ENCODE data around the gene OR56A1. TPM values are rescaled to one million over a fixed set of nuclear protein-coding genes. Genes with fewer than 3 reads are reported as not detected.

OR56A1 gene
- total and polyA plus RNA-seq, 4 donors = under 0.01 TPM; not detected in 2

GRCh38 chr11:5994791-5995190, 35.8 kb downstream of the OR56A1 start:
- 86% methylated on average over 14 of the region's 14 CpGs for WGBS
- Histone ChIP-seq H3K27me3 (ENCODE audit: control insufficient read depth in 4 of 4, insufficient read depth in 4 of 4, low read length in 3 of 4) (no peaks in the 10 kb centered on the region), H3K4me3 (ENCODE audit: low read depth in 1 of 3, low read length in 3 of 3) (no peak overlapping the region), H3K27ac (ENCODE audit: low read depth in 1 of 2, low read length in 2 of 2) (no peak overlapping the region), H3K36me3 (ENCODE audit: control insufficient read depth in 4 of 4, insufficient read depth in 3 of 4, low read depth in 1 of 4, low read length in 3 of 4) (no peaks in the 10 kb centered on the region), H3K9me3 (ENCODE audit: control insufficient read depth in 4 of 4, low read length in 3 of 4) (no peaks in the 10 kb centered on the region), H3K9ac (ENCODE audit: low read depth in 1 of 2, low read length in 2 of 2) (no peak overlapping the region), H3K4me1 (ENCODE audit: control insufficient read depth in 4 of 4, insufficient read depth in 4 of 4, low read length in 3 of 4) (no peaks in the 10 kb centered on the region)
- DNase-seq (ENCODE audit: low spot score) = no peak
- TF ChIP-seq TAF1 (conservative IDR thresholded peaks at IDR 0.05) = no peak
- TF ChIP-seq MAX (IDR thresholded peaks at IDR 0.05) = no peak
- no peak for TF ChIP-seq YY1 (IDR thresholded peaks at IDR 0.05)
- TF ChIP-seq EGR1 (IDR thresholded peaks at IDR 0.05; ENCODE audit: low read depth in 2 of 2) = no peak
- no peak for TF ChIP-seq ATF3 (IDR thresholded peaks at IDR 0.05)
- TF ChIP-seq, protein P1, sequence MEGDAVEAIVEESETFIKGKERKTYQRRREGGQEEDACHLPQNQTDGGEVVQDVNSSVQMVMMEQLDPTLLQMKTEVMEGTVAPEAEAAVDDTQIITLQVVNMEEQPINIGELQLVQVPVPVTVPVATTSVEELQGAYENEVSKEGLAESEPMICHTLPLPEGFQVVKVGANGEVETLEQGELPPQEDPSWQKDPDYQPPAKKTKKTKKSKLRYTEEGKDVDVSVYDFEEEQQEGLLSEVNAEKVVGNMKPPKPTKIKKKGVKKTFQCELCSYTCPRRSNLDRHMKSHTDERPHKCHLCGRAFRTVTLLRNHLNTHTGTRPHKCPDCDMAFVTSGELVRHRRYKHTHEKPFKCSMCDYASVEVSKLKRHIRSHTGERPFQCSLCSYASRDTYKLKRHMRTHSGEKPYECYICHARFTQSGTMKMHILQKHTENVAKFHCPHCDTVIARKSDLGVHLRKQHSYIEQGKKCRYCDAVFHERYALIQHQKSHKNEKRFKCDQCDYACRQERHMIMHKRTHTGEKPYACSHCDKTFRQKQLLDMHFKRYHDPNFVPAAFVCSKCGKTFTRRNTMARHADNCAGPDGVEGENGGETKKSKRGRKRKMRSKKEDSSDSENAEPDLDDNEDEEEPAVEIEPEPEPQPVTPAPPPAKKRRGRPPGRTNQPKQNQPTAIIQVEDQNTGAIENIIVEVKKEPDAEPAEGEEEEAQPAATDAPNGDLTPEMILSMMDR (IDR thresholded peaks at IDR 0.05; ENCODE audit: low read depth, low read length, missing input control) = no peak
- no peak for TF ChIP-seq FOXA1 (IDR thresholded peaks at IDR 0.05)
- no peak for TF ChIP-seq HNF4A (conservative IDR thresholded peaks at IDR 0.05)
- no peak for TF ChIP-seq FOXA2 (IDR thresholded peaks at IDR 0.05)
- no peak for TF ChIP-seq GABPA (IDR thresholded peaks at IDR 0.05 in 1 of 2, conservative IDR thresholded peaks at IDR 0.05 in 1 of 2)
- no peak for TF ChIP-seq SP1 (IDR thresholded peaks at IDR 0.05)
- TF ChIP-seq, protein P2, sequence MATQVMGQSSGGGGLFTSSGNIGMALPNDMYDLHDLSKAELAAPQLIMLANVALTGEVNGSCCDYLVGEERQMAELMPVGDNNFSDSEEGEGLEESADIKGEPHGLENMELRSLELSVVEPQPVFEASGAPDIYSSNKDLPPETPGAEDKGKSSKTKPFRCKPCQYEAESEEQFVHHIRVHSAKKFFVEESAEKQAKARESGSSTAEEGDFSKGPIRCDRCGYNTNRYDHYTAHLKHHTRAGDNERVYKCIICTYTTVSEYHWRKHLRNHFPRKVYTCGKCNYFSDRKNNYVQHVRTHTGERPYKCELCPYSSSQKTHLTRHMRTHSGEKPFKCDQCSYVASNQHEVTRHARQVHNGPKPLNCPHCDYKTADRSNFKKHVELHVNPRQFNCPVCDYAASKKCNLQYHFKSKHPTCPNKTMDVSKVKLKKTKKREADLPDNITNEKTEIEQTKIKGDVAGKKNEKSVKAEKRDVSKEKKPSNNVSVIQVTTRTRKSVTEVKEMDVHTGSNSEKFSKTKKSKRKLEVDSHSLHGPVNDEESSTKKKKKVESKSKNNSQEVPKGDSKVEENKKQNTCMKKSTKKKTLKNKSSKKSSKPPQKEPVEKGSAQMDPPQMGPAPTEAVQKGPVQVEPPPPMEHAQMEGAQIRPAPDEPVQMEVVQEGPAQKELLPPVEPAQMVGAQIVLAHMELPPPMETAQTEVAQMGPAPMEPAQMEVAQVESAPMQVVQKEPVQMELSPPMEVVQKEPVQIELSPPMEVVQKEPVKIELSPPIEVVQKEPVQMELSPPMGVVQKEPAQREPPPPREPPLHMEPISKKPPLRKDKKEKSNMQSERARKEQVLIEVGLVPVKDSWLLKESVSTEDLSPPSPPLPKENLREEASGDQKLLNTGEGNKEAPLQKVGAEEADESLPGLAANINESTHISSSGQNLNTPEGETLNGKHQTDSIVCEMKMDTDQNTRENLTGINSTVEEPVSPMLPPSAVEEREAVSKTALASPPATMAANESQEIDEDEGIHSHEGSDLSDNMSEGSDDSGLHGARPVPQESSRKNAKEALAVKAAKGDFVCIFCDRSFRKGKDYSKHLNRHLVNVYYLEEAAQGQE (IDR thresholded peaks at IDR 0.05) = no peak
- TF ChIP-seq NR2F2 (IDR thresholded peaks at IDR 0.05) = no peak
- TF ChIP-seq RXRA (IDR thresholded peaks at IDR 0.05) = no peak

- no peak for DNase-seq (ENCODE audit: low spot score)
- Histone ChIP-seq H3K9ac (ENCODE audit: low read depth in 1 of 2, low read length in 2 of 2) (no peak overlapping the region), H3K36me3 (ENCODE audit: control insufficient read depth in 4 of 4, insufficient read depth in 3 of 4, low read depth in 1 of 4, low read length in 3 of 4) (no peaks in the 10 kb centered on the region), H3K9me3 (ENCODE audit: control insufficient read depth in 4 of 4, low read length in 3 of 4) (no peaks in the 10 kb centered on the region), H3K4me3 (ENCODE audit: low read depth in 1 of 3, low read length in 3 of 3) (no peak overlapping the region), H3K27ac (ENCODE audit: low read depth in 1 of 2, low read length in 2 of 2) (no peak overlapping the region), H3K27me3 (ENCODE audit: control insufficient read depth in 4 of 4, insufficient read depth in 4 of 4, low read length in 3 of 4) (no peaks in the 10 kb centered on the region), H3K4me1 (ENCODE audit: control insufficient read depth in 4 of 4, insufficient read depth in 4 of 4, low read length in 3 of 4) (no peaks in the 10 kb centered on the region)
- TF ChIP-seq, protein P1 (IDR thresholded peaks at IDR 0.05; ENCODE audit: low read depth, low read length, missing input control) = peak; percentile 51
- TF ChIP-seq RAD21 (IDR thresholded peaks at IDR 0.05) = peak; percentile 46 to 71
- no peak for TF ChIP-seq ZBTB33 (IDR thresholded peaks at IDR 0.05)
- no peak for TF ChIP-seq EGR1 (IDR thresholded peaks at IDR 0.05; ENCODE audit: low read depth in 2 of 2)
- TF ChIP-seq GABPA (IDR thresholded peaks at IDR 0.05 in 1 of 2, conservative IDR thresholded peaks at IDR 0.05 in 1 of 2) = no peak
- 61% methylated on average over 3 of the region's 3 CpGs for WGBS
Measured at GRCh38 chr11:5992604-5993251, 37.8 kb downstream of the OR56A1 start.

Data from liver (tissue), 9 donors.